Peyer's patch (tissue), 4 donors: ENCODE results near the gene ZNF543. TPM values are rescaled to one million over a fixed set of nuclear protein-coding genes. Genes with fewer than 3 reads are reported as not detected.
"Not testable (repeated sequence)": the region's sequence is repeated elsewhere in the genome, so short reads cannot be mapped to it uniquely, and the experiment has no call there.

ENCODE experiments used
- DNase-seq, 3 donors: peaks; one replicate each; pipeline ENCODE4 v3.0.0-alpha.2; 2017 to 2019
- H3K27ac ChIP-seq, 4 donors: fragments of 200-600 bp; sonication (generic); one replicate each; pipeline ENCODE4 v1.5.1; 2016 to 2019
- H3K27me3 ChIP-seq, 2 donors: fragments of 200-600 bp; sonication (generic); one replicate each; pipeline ENCODE4 v1.5.1; 2019
- H3K36me3 ChIP-seq, 3 donors: fragments of 200-600 bp; sonication (generic); one replicate each; pipeline ENCODE4 v1.5.1; 2016 to 2019
- H3K4me1 ChIP-seq, 4 donors: fragments of 200-600 bp; sonication (generic); one replicate each; pipeline ENCODE4 v1.5.1; 2016 to 2019
- H3K4me3 ChIP-seq, 4 donors: fragments of 200-600 bp; sonication (generic); 1 replicate in 3 of 4; 2 replicates in 1 of 4; pipeline ENCODE4 v1.5.1; 2016 to 2019; ENCODE audit warnings: mild to moderate bottlenecking in 1 of 4
- H3K9me3 ChIP-seq, 4 donors: fragments of 200-600 bp; sonication (generic); one replicate each; pipeline ENCODE4 v1.5.1; 2016 to 2019; ENCODE audit warnings: mild to moderate bottlenecking in 1 of 4
- POLR2A ChIP-seq, 2 donors: fragments of 450-650 bp; IDR thresholded peaks; one replicate each; pipeline ENCODE4 v1.5.1; 2017; ENCODE audit warnings: antibody characterized with exemption in 2 of 2, mild to moderate bottlenecking in 2 of 2, moderate library complexity in 2 of 2
- total RNA-seq, 4 donors: library from RNA; depleted of rRNA; stranded (reverse); fragments of >200 nt; gene quantifications; one replicate each; pipeline ENCODE4 v1.1.0, GENCODE V29; 2016
- TF ChIP-seq, protein P1 (sequence below), 6 experiments: fragments of 450-650 bp in 4 of 6; fragments of 200-600 bp in 2 of 6; sonication (generic) in 1 of 6; IDR thresholded peaks; one replicate each; pipeline ENCODE4 v1.5.1; 2017 to 2019; ENCODE audit warnings: antibody characterized with exemption in 6 of 6, mild to moderate bottlenecking in 3 of 6, moderate library complexity in 1 of 6

Gene ZNF543
- total RNA-seq, 4 donors from 2014 or later = 1.8 to 7.4 (median 5.2) TPM

DNA sequence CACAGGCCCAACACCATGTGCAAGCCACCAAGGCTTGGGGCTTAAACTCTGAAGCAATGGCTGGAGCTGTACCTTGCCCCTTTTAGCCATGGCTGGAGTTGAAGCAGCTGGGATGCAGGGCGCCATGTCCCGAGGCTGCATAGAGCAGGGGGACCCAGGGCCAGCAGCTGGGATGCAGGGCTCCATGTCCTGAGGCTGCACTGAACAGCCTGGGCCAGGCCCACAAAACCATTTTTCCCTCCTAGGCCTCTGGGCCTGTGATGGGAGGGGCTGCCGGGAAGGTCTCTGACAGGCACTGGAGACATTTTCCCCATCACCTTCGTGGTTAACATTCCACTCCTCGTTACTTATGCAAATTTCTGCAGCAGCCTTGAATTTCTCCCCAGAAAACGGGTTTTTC is 53.9 kb downstream of the ZNF543 start:
- Histone ChIP-seq H3K9me3 (peaks cover 0 to 40% (median 14%) of the 10 kb centered on the region in 4 donors), H3K4me3 (no peak overlapping the region), H3K27me3 (no peaks in the 10 kb centered on the region), H3K27ac (no peak overlapping the region), H3K4me1 (no peaks in the 10 kb centered on the region), H3K36me3 (peaks cover 0 to 51% (median 0%) of the 10 kb centered on the region in 3 donors)
- TF ChIP-seq, protein P1, sequence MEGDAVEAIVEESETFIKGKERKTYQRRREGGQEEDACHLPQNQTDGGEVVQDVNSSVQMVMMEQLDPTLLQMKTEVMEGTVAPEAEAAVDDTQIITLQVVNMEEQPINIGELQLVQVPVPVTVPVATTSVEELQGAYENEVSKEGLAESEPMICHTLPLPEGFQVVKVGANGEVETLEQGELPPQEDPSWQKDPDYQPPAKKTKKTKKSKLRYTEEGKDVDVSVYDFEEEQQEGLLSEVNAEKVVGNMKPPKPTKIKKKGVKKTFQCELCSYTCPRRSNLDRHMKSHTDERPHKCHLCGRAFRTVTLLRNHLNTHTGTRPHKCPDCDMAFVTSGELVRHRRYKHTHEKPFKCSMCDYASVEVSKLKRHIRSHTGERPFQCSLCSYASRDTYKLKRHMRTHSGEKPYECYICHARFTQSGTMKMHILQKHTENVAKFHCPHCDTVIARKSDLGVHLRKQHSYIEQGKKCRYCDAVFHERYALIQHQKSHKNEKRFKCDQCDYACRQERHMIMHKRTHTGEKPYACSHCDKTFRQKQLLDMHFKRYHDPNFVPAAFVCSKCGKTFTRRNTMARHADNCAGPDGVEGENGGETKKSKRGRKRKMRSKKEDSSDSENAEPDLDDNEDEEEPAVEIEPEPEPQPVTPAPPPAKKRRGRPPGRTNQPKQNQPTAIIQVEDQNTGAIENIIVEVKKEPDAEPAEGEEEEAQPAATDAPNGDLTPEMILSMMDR (IDR thresholded peaks at IDR 0.05) = no peak
- no peak for TF ChIP-seq POLR2A (IDR thresholded peaks at IDR 0.05)
- DNase-seq = no peak

DNA sequence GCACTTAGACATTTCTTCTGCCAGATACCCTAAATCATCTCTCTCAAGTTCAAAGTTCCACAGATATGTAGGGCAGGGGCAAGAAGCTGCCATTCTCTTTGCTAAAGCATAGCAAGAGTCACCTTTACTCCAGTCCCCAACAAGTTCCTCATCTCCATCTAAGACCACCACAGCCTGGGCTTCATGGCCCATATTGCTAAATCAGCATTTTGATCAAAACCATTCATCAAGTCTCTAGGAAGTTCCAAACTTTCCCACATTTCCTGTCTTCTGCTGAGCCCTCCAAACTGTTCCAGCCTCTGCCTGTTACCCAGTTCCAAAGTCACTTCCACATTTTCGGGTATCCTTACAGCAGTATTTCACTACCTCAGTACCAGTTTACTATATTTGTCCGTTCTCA is 54.4 kb downstream of the ZNF543 start:
- Histone ChIP-seq H3K36me3 (peaks cover 0 to 51% (median 0%) of the 10 kb centered on the region in 3 donors), H3K9me3 (peaks cover 0 to 40% (median 15%) of the 10 kb centered on the region in 4 donors)
- not testable (repeated sequence) for H3K27ac ChIP-seq

DNA sequence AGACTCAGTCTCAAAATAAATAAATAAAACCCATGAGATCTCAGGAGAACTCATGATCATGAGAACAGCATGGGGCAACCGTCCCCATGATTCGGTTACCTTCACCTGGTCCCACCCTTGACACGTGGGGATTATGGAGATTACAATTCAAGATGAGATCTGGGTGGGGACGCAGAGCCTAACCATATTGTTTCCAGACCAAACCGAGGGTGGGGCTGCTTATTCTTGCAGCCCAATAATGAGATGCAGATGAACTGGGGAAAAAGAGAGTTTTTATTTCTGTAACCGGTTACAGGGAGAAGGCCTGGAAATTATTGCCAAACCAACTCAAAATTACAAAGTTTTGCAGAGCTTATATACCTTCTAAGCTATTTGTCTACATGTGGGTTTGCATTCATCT is 55.9 kb downstream of the ZNF543 start:
- no peak for DNase-seq
- TF ChIP-seq, protein P1 (IDR thresholded peaks at IDR 0.05) = no peak
- TF ChIP-seq POLR2A (IDR thresholded peaks at IDR 0.05) = no peak
- Histone ChIP-seq H3K27me3 (no peaks in the 10 kb centered on the region), H3K4me1 (no peaks in the 10 kb centered on the region), H3K4me3 (no peak overlapping the region), H3K36me3 (peaks cover 0 to 51% (median 0%) of the 10 kb centered on the region in 3 donors), H3K9me3 (peaks cover 0 to 40% (median 17%) of the 10 kb centered on the region in 4 donors), H3K27ac (no peak overlapping the region)

More for the DNA sequence above, 54.4 kb downstream of the ZNF543 start:
- not testable (repeated sequence) for H3K4me3 ChIP-seq, DNase-seq, H3K27me3 ChIP-seq, H3K4me1 ChIP-seq

DNA sequence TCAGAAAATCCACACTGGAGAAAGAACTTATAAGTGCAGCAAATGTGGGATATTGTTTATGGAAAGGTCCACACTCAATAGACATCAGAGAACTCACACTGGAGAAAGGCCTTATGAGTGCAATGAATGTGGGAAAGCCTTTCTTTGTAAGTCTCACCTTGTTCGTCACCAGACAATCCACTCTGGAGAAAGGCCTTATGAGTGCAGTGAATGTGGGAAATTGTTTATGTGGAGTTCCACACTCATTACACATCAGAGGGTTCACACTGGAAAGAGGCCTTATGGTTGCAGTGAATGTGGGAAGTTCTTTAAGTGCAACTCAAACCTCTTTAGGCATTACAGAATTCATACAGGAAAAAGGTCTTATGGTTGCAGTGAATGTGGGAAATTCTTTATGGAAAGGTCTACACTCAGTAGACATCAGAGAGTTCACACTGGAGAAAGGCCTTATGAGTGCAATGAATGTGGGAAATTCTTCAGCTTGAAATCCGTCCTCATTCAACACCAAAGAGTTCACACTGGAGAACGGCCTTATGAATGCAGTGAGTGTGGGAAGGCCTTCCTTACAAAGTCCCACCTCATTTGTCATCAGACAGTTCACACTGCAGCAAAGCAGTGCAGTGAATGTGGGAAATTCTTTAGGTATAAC is 57.4 kb downstream of the ZNF543 start:
- H3K36me3 ChIP-seq = peaks cover 0 to 40% (median 0%) of the 10 kb centered on the region in 3 donors
- no peaks in the 10 kb centered on the region for H3K27me3 ChIP-seq
- H3K27ac ChIP-seq = no peak overlapping the region
- no peak overlapping the region for H3K4me3 ChIP-seq
- H3K9me3 ChIP-seq = peaks cover 0 to 42% (median 17%) of the 10 kb centered on the region in 4 donors
- DNase-seq = no peak
- H3K4me1 ChIP-seq = no peaks in the 10 kb centered on the region
- TF ChIP-seq POLR2A (IDR thresholded peaks at IDR 0.05) = no peak
- TF ChIP-seq, protein P1 (IDR thresholded peaks at IDR 0.05) = no peak

Other genes with a start within 250 kb of the ZNF543 start
- gene USP29, start 200.5 kb upstream of the ZNF543 start, total RNA-seq = not detected
- not detected for gene ZIM3, start 175.3 kb upstream of the ZNF543 start, total RNA-seq
- not detected for gene DUXA, start 153.0 kb upstream of the ZNF543 start, total RNA-seq
- 10 to 100 TPM; 18.7 to 57.7 (median 23.3) TPM for gene ZNF264, start 129.0 kb upstream of the ZNF543 start, total RNA-seq
- 1 to 10 TPM in 1 of 4 donors, not detected in 3; 5.1 TPM for gene AURKC, start 89.4 kb upstream of the ZNF543 start, total RNA-seq
- 10 to 100 TPM in 2 of 4 donors, 1 to 10 TPM in 2; 7.4 to 17.0 (median 10.1) TPM for gene ZNF805, start 79.8 kb upstream of the ZNF543 start, total RNA-seq
- 10 to 100 TPM; 33.6 to 86.6 (median 54.2) TPM for gene ZNF460, start 40.0 kb upstream of the ZNF543 start, total RNA-seq
- gene ZNF304, start 30.8 kb downstream of the ZNF543 start, total RNA-seq = 10 to 100 TPM in 1 of 4 donors, 1 to 10 TPM in 3; 2.1 to 10.7 (median 3.7) TPM
- 10 to 100 TPM in 2 of 4 donors, 1 to 10 TPM in 2; 3.0 to 67.7 (median 9.9) TPM for gene TRAPPC2B, start 43.1 kb downstream of the ZNF543 start, total RNA-seq
- 1 to 10 TPM in 3 of 4 donors, under 1 TPM in 1; 0.53 to 6.6 (median 3.6) TPM for gene ZNF547, start 43.1 kb downstream of the ZNF543 start, total RNA-seq
- gene ZNF548, start 69.4 kb downstream of the ZNF543 start, total RNA-seq = 10 to 100 TPM; 10.7 to 47.9 (median 20.7) TPM
- gene ZNF17, start 90.7 kb downstream of the ZNF543 start, total RNA-seq = 10 to 100 TPM in 3 of 4 donors, 1 to 10 TPM in 1; 7.9 to 21.5 (median 14.6) TPM
- 10 to 100 TPM in 2 of 4 donors, 1 to 10 TPM in 2; 5.7 to 12.8 (median 10.6) TPM for gene ZNF749, start 114.9 kb downstream of the ZNF543 start, total RNA-seq
- gene VN1R1, start 136.7 kb downstream of the ZNF543 start, total RNA-seq = 1 to 10 TPM in 1 of 4 donors, not detected in 3; 1.1 TPM
- gene ZNF772, start 157.1 kb downstream of the ZNF543 start, total RNA-seq = 10 to 100 TPM in 2 of 4 donors, 1 to 10 TPM in 2; 4.0 to 32.2 (median 12.0) TPM
- 10 to 100 TPM in 1 of 4 donors, 1 to 10 TPM in 2, under 1 TPM in 1; 0.83 to 16.7 (median 5.4) TPM for gene ZNF419, start 167.3 kb downstream of the ZNF543 start, total RNA-seq
- gene ZNF773, start 179.5 kb downstream of the ZNF543 start, total RNA-seq = 10 to 100 TPM in 1 of 4 donors, 1 to 10 TPM in 3; 6.3 to 10.7 (median 9.7) TPM
- 1 to 10 TPM; 4.0 to 7.4 (median 4.7) TPM for gene ZNF549, start 206.9 kb downstream of the ZNF543 start, total RNA-seq
- gene ZNF550, start 239.4 kb downstream of the ZNF543 start, total RNA-seq = 10 to 100 TPM in 2 of 4 donors, 1 to 10 TPM in 2; 5.4 to 17.4 (median 12.3) TPM